Panc1 (cell line): ENCODE measurements around the gene UBXN6. TPM values are rescaled to one million over a fixed set of nuclear protein-coding genes. Genes with fewer than 3 reads are reported as not detected.

ENCODE experiments used
- ATAC-seq: fragments of 200-7000 bp; cut with Tn5 transposase; 2 replicates; pipeline ENCODE4 v1.9.1; 2020; ENCODE audit warnings: mild to moderate bottlenecking, moderate library complexity
- BruUV-seq: library from RNA; stranded (reverse); fragments of 400-500 nt; replicated peaks from 2 replicates; lab custom pipeline; 2021; lab: Mats Ljungman, UMichigan
- CTCF ChIA-PET: fragments of 300-600 bp; sonication (Branson Sonifier 250); formaldehyde crosslinking; loops from one replicate; lab custom pipeline; 2022; ENCODE audit warnings: antibody characterized with exemption; lab: Charles Lee
- POLR2A ChIA-PET: fragments of 300-600 bp; sonication (Branson Sonifier 250); formaldehyde crosslinking; loops from one replicate; lab custom pipeline; 2022; ENCODE audit warnings: antibody characterized with exemption; lab: Charles Lee
- DNase-seq: peaks from one replicate; pipeline ENCODE4 v3.0.0-alpha.2; 2010; ENCODE audit warnings: low read depth, low spot score
- H3K27ac ChIP-seq: 2 replicates; pipeline ENCODE4 v1.5.1; 2011; ENCODE audit warnings: mild to moderate bottlenecking, low read length, inconsistent platforms
- H3K27me3 ChIP-seq: fragments of 200-500 bp; sonication (Bioruptor generic); 2 replicates; pipeline ENCODE4 v1.6.0; 2014; ENCODE audit warnings: low read length, inconsistent platforms; ENCODE audit not compliant: control insufficient read depth, insufficient read depth
- H3K36me3 ChIP-seq: fragments of 200-500 bp; sonication (Bioruptor generic); 2 replicates; pipeline ENCODE4 v1.5.1; 2014; ENCODE audit warnings: inconsistent platforms, mild to moderate bottlenecking, low read length, moderate library complexity; ENCODE audit not compliant: control insufficient read depth, insufficient read depth
- H3K4me1 ChIP-seq: 2 replicates; pipeline ENCODE4 v1.5.1; 2011; ENCODE audit warnings: inconsistent platforms, mild to moderate bottlenecking, low read length, moderate library complexity; ENCODE audit not compliant: control insufficient read depth, insufficient read depth
- H3K4me3 ChIP-seq, 2 experiments: 2 replicates each; pipeline ENCODE4 v1.5.1; 2011 to 2012; ENCODE audit warnings: low read depth in 2 of 2, low read length in 2 of 2, mild to moderate bottlenecking in 2 of 2, inconsistent platforms in 1 of 2, moderate library complexity in 1 of 2
- H3K9me3 ChIP-seq: fragments of 200-500 bp; sonication (Bioruptor generic); 2 replicates; pipeline ENCODE4 v1.5.1; 2014; ENCODE audit warnings: low read depth, mild to moderate bottlenecking, inconsistent platforms, low read length, moderate library complexity; ENCODE audit not compliant: control insufficient read depth, insufficient read depth
- CTCF ChIP-seq: fragments of 450-650 bp; IDR thresholded peaks from 2 replicates; pipeline ENCODE4 v1.5.1; 2017; ENCODE audit warnings: mild to moderate bottlenecking
- POLR2AphosphoS5 ChIP-seq: IDR thresholded peaks from 2 replicates; pipeline ENCODE4 v1.6.1; 2012; ENCODE audit warnings: mild to moderate bottlenecking, low read depth, low read length, moderate library complexity
- REST ChIP-seq, 2 experiments: IDR thresholded peaks; 2 replicates each; pipeline ENCODE4 v1.6.1; 2011 to 2012; ENCODE audit warnings: low read depth in 2 of 2, control low read depth in 1 of 2, low read length in 1 of 2, mild to moderate bottlenecking in 1 of 2, moderate library complexity in 1 of 2; ENCODE audit not compliant: insufficient read depth in 1 of 2
- SIN3A ChIP-seq: IDR thresholded peaks from 2 replicates; pipeline ENCODE4 v1.6.1; 2012; ENCODE audit warnings: low read depth, mild to moderate bottlenecking, low read length, moderate library complexity, borderline replicate concordance; ENCODE audit not compliant: insufficient read depth
- TCF7L2 ChIP-seq: IDR thresholded peaks from 2 replicates; pipeline ENCODE4 v1.6.1; 2011; ENCODE audit warnings: mild to moderate bottlenecking, low read depth, low read length, inconsistent platforms
- in situ Hi-C: cut with HindIII; loops from 2 replicates; pipeline ENCODE4 v1.10.0; 2016; ENCODE audit warnings: low sequenced_read_pairs, low pct_unique_long_range_greater_than_20kb
- intact Hi-C: fragments of 100-400 bp; cut with micrococcal nuclease; formaldehyde crosslinking; loops from one replicate; pipeline ENCODE4 v1.10.0; 2022; ENCODE audit not compliant: unreplicated experiment
- total RNA-seq: library from RNA; stranded (reverse); gene quantifications from one replicate; pipeline ENCODE4 v1.2.1, GENCODE V29; 2021; ENCODE audit not compliant: unreplicated experiment

UBXN6 gene
- total RNA-seq, 1 experiment from 2014 or later, result 55.6 TPM

GRCh38 chr19:4428326-4428975 is 29.1 kb downstream of the UBXN6 start:
- H3K4me3 ChIP-seq, result no peak overlapping the region
- ChIA-PET POLR2A (no interaction called here), CTCF (no interaction called here)
- TF ChIP-seq POLR2AphosphoS5 (no peak), CTCF (no peak), REST (IDR thresholded peaks at IDR 0.05; ENCODE audit: insufficient read depth in 1 of 2, low read depth in 2 of 2, low read length in 1 of 2) (no peak), SIN3A (no peak)
- intact Hi-C loops, result no loop called here
- H3K27ac ChIP-seq, result no peak overlapping the region
- in situ Hi-C loops, result no loop called here
- H3K9me3 ChIP-seq, result no peaks in the 10 kb centered on the region
- BruUV-seq, result no TSS peak
- no peak for ATAC-seq
- H3K36me3 ChIP-seq, result no peaks in the 10 kb centered on the region
- DNase-seq, result no peak
- no peaks in the 10 kb centered on the region for H3K4me1 ChIP-seq
- no peaks in the 10 kb centered on the region for H3K27me3 ChIP-seq

GRCh38 chr19:4425537-4425936 is 32.1 kb downstream of the UBXN6 start:
- Histone ChIP-seq H3K27ac (no peak overlapping the region), H3K4me1 (no peaks in the 10 kb centered on the region), H3K27me3 (no peaks in the 10 kb centered on the region), H3K36me3 (no peaks in the 10 kb centered on the region), H3K9me3 (no peaks in the 10 kb centered on the region), H3K4me3 (no peak overlapping the region)
- in situ Hi-C loops (no loop called here), intact Hi-C loops (no loop called here)
- CTCF ChIA-PET, result no interaction called here
- no TSS peak for BruUV-seq
- DNase-seq (no peak), ATAC-seq (no peak)
- POLR2A ChIA-PET, result no interaction called here
- no peak for TF ChIP-seq SIN3A
- TF ChIP-seq POLR2AphosphoS5, result no peak
- TF ChIP-seq TCF7L2, result no peak
- TF ChIP-seq CTCF, result no peak
- TF ChIP-seq REST (IDR thresholded peaks at IDR 0.05; ENCODE audit: insufficient read depth in 1 of 2, low read depth in 2 of 2, low read length in 1 of 2), result no peak
